GM18861 (cell line): ENCODE data around the gene PIH1D1.
"Not testable (repeated sequence)": the region's sequence is repeated elsewhere in the genome, so short reads cannot be mapped to it uniquely, and the experiment has no call there.

ENCODE experiments used
- ATAC-seq: cut with Tn5 transposase; IDR thresholded peaks from one replicate; pipeline ENCODE4 v1.9.1; 2021; ENCODE audit not compliant: unreplicated experiment

Gene PIH1D1

GRCh38 chr19:49481020-49481683 is 29.5 kb upstream of the PIH1D1 start:
- no peak for ATAC-seq

GRCh38 chr19:49479975-49480628 is 28.5 kb upstream of the PIH1D1 start:
- no peak for ATAC-seq

- no peak for ATAC-seq
These were observed 24.6 kb upstream of the PIH1D1 start for GRCh38 chr19:49475995-49476880.

- no peak for ATAC-seq
These were observed 23.7 kb upstream of the PIH1D1 start for GRCh38 chr19:49475191-49475917.

GRCh38 chr19:49474542-49474924 is 22.9 kb upstream of the PIH1D1 start:
- ATAC-seq: no peak

- peak; percentile 40 for ATAC-seq
These were observed 22.4 kb upstream of the PIH1D1 start, which contains the start of gene FLT3LG for GRCh38 chr19:49473868-49474541. FLT3LG (plus strand) TSS chr19:49474215; CDS start chr19:49474640, 425 bp downstream.

GRCh38 chr19:49473501-49473867 is 21.9 kb upstream of the PIH1D1 start:
- ATAC-seq: not testable (repeated sequence)

- no peak for ATAC-seq
These were observed 21.3 kb upstream of the PIH1D1 start for GRCh38 chr19:49472936-49473335.

GRCh38 chr19:49470615-49470978 is 19.0 kb upstream of the PIH1D1 start:
- ATAC-seq: no peak

GRCh38 chr19:49469828-49470614 is 18.4 kb upstream of the PIH1D1 start:
- ATAC-seq: peak; percentile 40

- ATAC-seq: peak; percentile 37
These were observed 17.3 kb upstream of the PIH1D1 start for GRCh38 chr19:49468746-49469447.

GRCh38 chr19:49468199-49468598 is 16.6 kb upstream of the PIH1D1 start:
- ATAC-seq: no peak

GRCh38 chr19:49465371-49465770 is 13.8 kb upstream of the PIH1D1 start:
- no peak for ATAC-seq

GRCh38 chr19:49463960-49464740 is 12.5 kb upstream of the PIH1D1 start:
- ATAC-seq: no peak

- no peak for ATAC-seq
These were observed 10.9 kb upstream of the PIH1D1 start for GRCh38 chr19:49462492-49462891.

- ATAC-seq: no peak
These were observed 10.0 kb upstream of the PIH1D1 start for GRCh38 chr19:49461656-49462055.

GRCh38 chr19:49461130-49461529 is 9.5 kb upstream of the PIH1D1 start:
- not testable (repeated sequence) for ATAC-seq

- no peak for ATAC-seq
These were observed 7.8 kb upstream of the PIH1D1 start for GRCh38 chr19:49459388-49459787.

- no peak for ATAC-seq
These were observed 6.9 kb upstream of the PIH1D1 start for GRCh38 chr19:49458567-49458903.
